Mesenchymal stem cell (in vitro differentiated cells and primary cell): ENCODE data around the gene KCNK15.

Experiments
- DNase-seq: peaks from one replicate; pipeline ENCODE4 v3.0.0-alpha.2; 2013
- H2AFZ ChIP-seq: one replicate; pipeline ENCODE4 v1.6.1; 2013; ENCODE audit warnings: low read depth, mild to moderate bottlenecking, control low read depth, inconsistent platforms, low read length, moderate library complexity
- H2AK5ac ChIP-seq: 2 replicates; pipeline ENCODE4 v1.6.1; 2013; ENCODE audit warnings: low read length, moderate library complexity, mild to moderate bottlenecking, inconsistent platforms; ENCODE audit not compliant: severe bottlenecking
- H2BK120ac ChIP-seq: one replicate; pipeline ENCODE4 v1.6.1; 2013; ENCODE audit warnings: low read depth, mild to moderate bottlenecking, inconsistent platforms, low read length, moderate library complexity
- H2BK12ac ChIP-seq, 2 experiments: one replicate each; pipeline ENCODE4 v1.6.1; 2013; ENCODE audit warnings: inconsistent platforms in 2 of 2, low read length in 2 of 2, mild to moderate bottlenecking in 2 of 2, moderate library complexity in 2 of 2, control low read depth in 1 of 2
- H2BK15ac ChIP-seq: one replicate; pipeline ENCODE4 v1.6.1; 2013; ENCODE audit warnings: mild to moderate bottlenecking, low read depth, inconsistent platforms; ENCODE audit not compliant: poor library complexity, severe bottlenecking
- H2BK5ac ChIP-seq: 2 replicates; pipeline ENCODE4 v1.6.1; 2013; ENCODE audit warnings: low read depth, mild to moderate bottlenecking, low read length, control low read depth, inconsistent platforms; ENCODE audit not compliant: poor library complexity, severe bottlenecking
- H3K14ac ChIP-seq, 2 experiments: one replicate each; pipeline ENCODE4 v1.6.1; 2013; ENCODE audit warnings: inconsistent platforms in 2 of 2, low read length in 2 of 2, control low read depth in 1 of 2, mild to moderate bottlenecking in 1 of 2, moderate library complexity in 1 of 2
- H3K18ac ChIP-seq, 2 experiments: one replicate each; pipeline ENCODE4 v1.6.1; 2013; ENCODE audit warnings: inconsistent platforms in 2 of 2, low read length in 2 of 2, control low read depth in 1 of 2, low read depth in 1 of 2, mild to moderate bottlenecking in 1 of 2
- H3K23ac ChIP-seq, 2 experiments: one replicate each; pipeline ENCODE4 v1.6.1; 2013; ENCODE audit warnings: inconsistent platforms in 2 of 2, low read length in 2 of 2, mild to moderate bottlenecking in 2 of 2, moderate library complexity in 2 of 2, control low read depth in 1 of 2
- H3K27ac ChIP-seq: 2 replicates; pipeline ENCODE4 v1.5.1; 2013; ENCODE audit warnings: mild to moderate bottlenecking, moderate library complexity, low read length, control low read depth, inconsistent platforms; ENCODE audit not compliant: poor library complexity, severe bottlenecking
- H3K27me3 ChIP-seq, 2 experiments: 2 replicates each; pipeline versions ENCODE4 v1.6.1 to v1.7.0; 2013; ENCODE audit warnings: low read length in 2 of 2, mild to moderate bottlenecking in 2 of 2, moderate library complexity in 2 of 2, control low read depth in 1 of 2, inconsistent platforms in 1 of 2; ENCODE audit not compliant: control insufficient read depth in 1 of 2, insufficient read depth in 1 of 2
- H3K36me3 ChIP-seq, 2 experiments: 2 replicates each; pipeline versions ENCODE4 v1.6.1 to v1.7.0; 2013; ENCODE audit warnings: low read length in 2 of 2, control low read depth in 1 of 2, inconsistent platforms in 1 of 2, low read depth in 1 of 2, mild to moderate bottlenecking in 1 of 2; ENCODE audit not compliant: insufficient read depth in 2 of 2, control insufficient read depth in 1 of 2
- H3K4ac ChIP-seq, 2 experiments: one replicate each; pipeline ENCODE4 v1.6.1; 2013; ENCODE audit warnings: inconsistent platforms in 2 of 2, low read length in 2 of 2, mild to moderate bottlenecking in 2 of 2, moderate library complexity in 2 of 2, control low read depth in 1 of 2, low read depth in 1 of 2
- H3K4me1 ChIP-seq: 2 replicates; pipeline ENCODE4 v1.6.1; 2013; ENCODE audit warnings: low read depth, low read length, control low read depth; ENCODE audit not compliant: control insufficient read depth, insufficient read depth
- H3K4me2 ChIP-seq: 2 replicates; pipeline ENCODE4 v1.6.1; 2013; ENCODE audit warnings: low read length, mild to moderate bottlenecking, inconsistent platforms; ENCODE audit not compliant: poor library complexity, severe bottlenecking
- H3K4me3 ChIP-seq, 2 experiments: 2 replicates each; pipeline versions ENCODE4 v1.5.1 to v1.7.0; 2013; ENCODE audit warnings: low read length in 2 of 2, mild to moderate bottlenecking in 2 of 2, control low read depth in 1 of 2, low read depth in 1 of 2; ENCODE audit not compliant: insufficient read depth in 1 of 2
- H3K79me1 ChIP-seq: replicated peaks from 2 replicates; pipeline ENCODE4 v1.6.1; 2013; ENCODE audit warnings: mild to moderate bottlenecking, control low read depth, low read length, inconsistent platforms; ENCODE audit not compliant: poor library complexity, severe bottlenecking
- H3K9ac ChIP-seq: 2 replicates; pipeline ENCODE4 v1.7.0; 2013; ENCODE audit warnings: mild to moderate bottlenecking, low read length, moderate library complexity
- H3K9me3 ChIP-seq: 2 replicates; pipeline ENCODE4 v1.7.0; 2013; ENCODE audit warnings: mild to moderate bottlenecking, low read length; ENCODE audit not compliant: control insufficient read depth
- H4K8ac ChIP-seq: one replicate; pipeline ENCODE4 v1.6.1; 2013; ENCODE audit warnings: inconsistent platforms, mild to moderate bottlenecking, low read length, moderate library complexity
- H4K91ac ChIP-seq: one replicate; pipeline ENCODE4 v1.6.1; 2013; ENCODE audit warnings: mild to moderate bottlenecking, low read length, inconsistent platforms
- WGBS: methylation state at CpG from one replicate; pipeline ENCODE4 v1.1.7; 2013; ENCODE audit warnings: mixed read lengths; 5-methylcytosine and 5-hydroxymethylcytosine counted together

KCNK15 gene

GRCh38 chr20:44739942-44740341 lies 5.7 kb upstream of the KCNK15 start:
- Histone ChIP-seq H3K14ac (no peak overlapping the region), H2BK120ac (no peak overlapping the region), H3K4me1 (peaks cover 2% of the 10 kb centered on the region), H2AFZ (no peak overlapping the region), H3K23ac (no peak overlapping the region), H3K9me3 (no peaks in the 10 kb centered on the region), H2AK5ac (no peak overlapping the region), H2BK5ac (no peak overlapping the region), H3K27me3 (peaks cover 0 to 48% of the 10 kb centered on the region in 2 experiments), H3K36me3 (no peaks in the 10 kb centered on the region), H2BK12ac (no peak overlapping the region), H3K4ac (no peak overlapping the region), H3K9ac (no peak overlapping the region), H4K91ac (no peak overlapping the region), H2BK15ac (no peak overlapping the region), H4K8ac (no peak overlapping the region), H3K4me3 (no peak overlapping the region), H3K27ac (no peak overlapping the region), H3K18ac (no peak overlapping the region), H3K4me2 (no peak overlapping the region), H3K79me1 (no peaks in the 10 kb centered on the region)
- 85% methylated on average over 2 of the region's 2 CpGs for WGBS
- no peak for DNase-seq

GRCh38 chr20:44742304-44743079 lies 3.2 kb upstream of the KCNK15 start:
- peaks cover 0 to 67% of the 10 kb centered on the region in 2 experiments for H3K27me3 ChIP-seq
- H3K4me2 ChIP-seq, result no peak overlapping the region
- H3K27ac ChIP-seq, result no peak overlapping the region
- H3K14ac ChIP-seq, result no peak overlapping the region
- no peak overlapping the region for H3K18ac ChIP-seq
- no peak overlapping the region for H3K4me3 ChIP-seq
- H3K4me1 ChIP-seq, result peaks cover 16% of the 10 kb centered on the region
- no peak overlapping the region for H2BK12ac ChIP-seq
- H2BK5ac ChIP-seq, result no peak overlapping the region
- H2AK5ac ChIP-seq, result no peak overlapping the region
- no peak overlapping the region for H2BK120ac ChIP-seq
- no peak overlapping the region for H3K4ac ChIP-seq
- no peaks in the 10 kb centered on the region for H3K79me1 ChIP-seq
- H3K36me3 ChIP-seq, result no peaks in the 10 kb centered on the region
- no peak overlapping the region for H4K91ac ChIP-seq
- no peak overlapping the region for H2BK15ac ChIP-seq
- DNase-seq, result no peak
- H3K23ac ChIP-seq, result no peak overlapping the region
- H3K9me3 ChIP-seq, result no peaks in the 10 kb centered on the region
- H4K8ac ChIP-seq, result no peak overlapping the region
- H3K9ac ChIP-seq, result no peak overlapping the region
- WGBS, result 81% methylated on average over 13 of the region's 14 CpGs
- H2AFZ ChIP-seq, result no peak overlapping the region

GRCh38 chr20:44743080-44743701 lies 2.5 kb upstream of the KCNK15 start:
- Histone ChIP-seq H3K4ac (no peak overlapping the region), H3K23ac (no peak overlapping the region), H2AK5ac (no peak overlapping the region), H3K9me3 (no peaks in the 10 kb centered on the region), H4K91ac (no peak overlapping the region), H2BK12ac (no peak overlapping the region), H3K4me1 (peaks cover 16% of the 10 kb centered on the region), H4K8ac (no peak overlapping the region), H3K4me2 (no peak overlapping the region), H2AFZ (no peak overlapping the region), H3K27ac (no peak overlapping the region), H2BK5ac (no peak overlapping the region), H3K9ac (no peak overlapping the region), H3K36me3 (no peaks in the 10 kb centered on the region), H3K18ac (no peak overlapping the region), H3K4me3 (no peak overlapping the region), H3K79me1 (no peaks in the 10 kb centered on the region), H2BK120ac (no peak overlapping the region), H3K14ac (no peak overlapping the region), H2BK15ac (no peak overlapping the region), H3K27me3 (peaks cover 0 to 67% of the 10 kb centered on the region in 2 experiments)
- DNase-seq, result no peak
- 80% methylated on average over 7 of the region's 7 CpGs for WGBS

- Histone ChIP-seq H2BK120ac (no peak overlapping the region), H2AFZ (no peak overlapping the region), H3K4ac (no peak overlapping the region), H3K27me3 (peaks cover 0 to 73% of the 10 kb centered on the region in 2 experiments), H3K79me1 (no peaks in the 10 kb centered on the region), H4K91ac (no peak overlapping the region), H3K36me3 (no peaks in the 10 kb centered on the region), H3K14ac (no peak overlapping the region), H3K27ac (no peak overlapping the region), H2BK15ac (no peak overlapping the region), H3K23ac (no peak overlapping the region), H3K9me3 (no peaks in the 10 kb centered on the region), H3K4me1 (peaks cover 14% of the 10 kb centered on the region), H3K4me3 (no peak overlapping the region), H2BK12ac (no peak overlapping the region), H3K18ac (no peak overlapping the region), H3K9ac (no peak overlapping the region), H2BK5ac (no peak overlapping the region), H3K4me2 (no peak overlapping the region), H2AK5ac (no peak overlapping the region), H4K8ac (no peak overlapping the region)
- DNase-seq, result no peak
- WGBS, result 93% methylated on average over 11 of the region's 12 CpGs
These were observed 1.6 kb upstream of the KCNK15 start for GRCh38 chr20:44743916-44744655.
